Ascending aorta (tissue), 2 donors: ENCODE results near the gene ISYNA1. TPM values are rescaled to one million over a fixed set of nuclear protein-coding genes. Genes with fewer than 3 reads are reported as not detected.

ENCODE experiments used
- DNase-seq, 2 donors: peaks; one replicate each; pipeline ENCODE4 v3.0.0-alpha.2; 2019; ENCODE audit warnings: low spot score in 2 of 2
- H3K27ac ChIP-seq, 2 donors: fragments of 200-600 bp; sonication (generic); one replicate each; pipeline ENCODE4 v1.5.1; 2016 to 2017; ENCODE audit warnings: mild to moderate bottlenecking in 1 of 2
- H3K27me3 ChIP-seq: fragments of 200-600 bp; sonication (generic); one replicate; pipeline ENCODE4 v1.5.1; 2017
- H3K36me3 ChIP-seq, 2 donors: fragments of 200-600 bp; sonication (generic); one replicate each; pipeline ENCODE4 v1.5.1; 2016
- H3K4me1 ChIP-seq, 2 donors: fragments of 200-600 bp; sonication (generic); one replicate each; pipeline ENCODE4 v1.5.1; 2016 to 2017; ENCODE audit warnings: mild to moderate bottlenecking in 1 of 2
- H3K4me3 ChIP-seq, 2 donors: fragments of 200-600 bp; sonication (generic); one replicate each; pipeline ENCODE4 v1.5.1; 2016 to 2017; ENCODE audit warnings: mild to moderate bottlenecking in 1 of 2
- H3K9me3 ChIP-seq, 2 donors: fragments of 200-600 bp; sonication (generic); one replicate each; pipeline ENCODE4 v1.5.1; 2016
- intact Hi-C: fragments of 100-400 bp; cut with DNase I; formaldehyde crosslinking; loops from one replicate; pipeline ENCODE4 v1.15.1; 2023
- total RNA-seq: library from RNA; depleted of rRNA; stranded (reverse); fragments of >200 nt; gene quantifications from one replicate; pipeline ENCODE4 v1.1.0, GENCODE V29; 2016
- TF ChIP-seq, protein P1 (sequence below), 3 experiments: fragments of 200-600 bp in 2 of 3; fragments of 450-650 bp in 1 of 3; sonication (generic) in 2 of 3; IDR thresholded peaks; one replicate each; pipeline ENCODE4 v1.5.1; 2016 to 2019; ENCODE audit warnings: antibody characterized with exemption in 3 of 3, mild to moderate bottlenecking in 1 of 3, moderate library complexity in 1 of 3

The ISYNA1 gene
- total RNA-seq, 1 donor from 2014 or later, result 93.1 TPM

DNA sequence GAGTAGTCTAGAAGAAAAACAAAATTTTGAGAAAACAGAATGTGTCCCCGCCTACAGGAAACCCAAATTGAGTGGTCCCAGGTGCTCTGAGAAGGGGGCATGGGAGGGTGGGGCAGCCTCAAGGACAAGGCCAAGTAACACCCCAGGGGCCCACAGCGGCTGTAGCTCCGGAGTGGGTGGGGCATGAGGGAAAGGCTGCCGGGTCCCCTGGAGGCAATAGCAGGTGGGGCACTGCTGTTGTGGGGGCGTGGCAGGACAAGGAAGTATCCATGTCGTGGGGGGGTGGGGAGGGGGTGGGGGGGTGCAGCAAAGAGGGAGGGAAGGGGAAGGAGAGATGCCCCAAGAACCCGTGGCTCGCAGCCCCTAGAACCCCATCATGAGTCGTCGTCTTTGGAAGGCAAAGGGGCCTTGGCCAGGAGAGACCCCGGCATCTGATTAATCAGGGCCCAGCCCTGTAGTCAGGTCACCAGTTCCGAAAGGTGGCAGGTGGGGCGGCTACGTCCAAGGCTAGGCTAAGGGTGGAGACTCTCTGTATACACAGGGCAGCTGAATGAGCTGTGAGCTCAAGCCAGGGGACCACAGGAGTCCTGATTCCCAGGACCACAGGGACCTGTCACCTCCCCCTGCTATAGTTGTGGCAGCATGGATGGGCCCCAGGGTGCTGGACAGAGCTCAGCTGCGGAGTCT is 7.5 kb upstream of the ISYNA1 start:
- intact Hi-C loops, result no loop called here
- Histone ChIP-seq H3K4me1 (no peaks in the 10 kb centered on the region), H3K27me3 (no peaks in the 10 kb centered on the region), H3K27ac (no peak overlapping the region), H3K9me3 (no peaks in the 10 kb centered on the region), H3K36me3 (peaks cover 61 to 73% of the 10 kb centered on the region in 2 donors), H3K4me3 (no peak overlapping the region)
- no peak for DNase-seq
- TF ChIP-seq, protein P1, sequence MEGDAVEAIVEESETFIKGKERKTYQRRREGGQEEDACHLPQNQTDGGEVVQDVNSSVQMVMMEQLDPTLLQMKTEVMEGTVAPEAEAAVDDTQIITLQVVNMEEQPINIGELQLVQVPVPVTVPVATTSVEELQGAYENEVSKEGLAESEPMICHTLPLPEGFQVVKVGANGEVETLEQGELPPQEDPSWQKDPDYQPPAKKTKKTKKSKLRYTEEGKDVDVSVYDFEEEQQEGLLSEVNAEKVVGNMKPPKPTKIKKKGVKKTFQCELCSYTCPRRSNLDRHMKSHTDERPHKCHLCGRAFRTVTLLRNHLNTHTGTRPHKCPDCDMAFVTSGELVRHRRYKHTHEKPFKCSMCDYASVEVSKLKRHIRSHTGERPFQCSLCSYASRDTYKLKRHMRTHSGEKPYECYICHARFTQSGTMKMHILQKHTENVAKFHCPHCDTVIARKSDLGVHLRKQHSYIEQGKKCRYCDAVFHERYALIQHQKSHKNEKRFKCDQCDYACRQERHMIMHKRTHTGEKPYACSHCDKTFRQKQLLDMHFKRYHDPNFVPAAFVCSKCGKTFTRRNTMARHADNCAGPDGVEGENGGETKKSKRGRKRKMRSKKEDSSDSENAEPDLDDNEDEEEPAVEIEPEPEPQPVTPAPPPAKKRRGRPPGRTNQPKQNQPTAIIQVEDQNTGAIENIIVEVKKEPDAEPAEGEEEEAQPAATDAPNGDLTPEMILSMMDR (IDR thresholded peaks at IDR 0.05), result no peak

GRCh38 chr19:18444513-18444912 is 6.6 kb upstream of the ISYNA1 start:
- Histone ChIP-seq H3K4me1 (no peaks in the 10 kb centered on the region), H3K36me3 (peaks cover 52 to 64% of the 10 kb centered on the region in 2 donors), H3K27ac (no peak overlapping the region), H3K27me3 (no peaks in the 10 kb centered on the region), H3K4me3 (no peak overlapping the region), H3K9me3 (no peaks in the 10 kb centered on the region)
- TF ChIP-seq, protein P1 (IDR thresholded peaks at IDR 0.05), result no peak
- no peak for DNase-seq
- intact Hi-C loops, result no loop called here

DNA sequence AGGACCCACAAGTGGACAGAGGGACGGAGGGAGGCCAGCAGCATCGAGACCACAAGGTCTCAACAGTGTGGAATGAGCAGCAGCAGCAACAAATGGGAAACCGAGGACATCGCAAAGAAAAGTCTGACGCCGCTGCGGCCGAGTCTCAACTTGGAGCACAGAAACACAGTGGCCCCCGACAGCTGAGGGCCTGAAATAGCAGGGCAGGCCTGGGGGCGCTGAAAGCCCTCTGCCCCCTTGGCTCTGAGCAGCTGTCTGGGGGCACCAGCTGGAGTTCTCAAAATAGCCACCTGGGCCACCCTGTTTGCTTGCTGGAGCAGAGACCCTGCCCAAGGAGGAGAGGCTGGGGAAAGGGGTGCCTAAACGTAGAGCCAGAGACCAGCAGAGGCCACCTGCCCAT is 5.9 kb upstream of the ISYNA1 start:
- intact Hi-C loops, result no loop called here
- H3K36me3 ChIP-seq, result peaks cover 45 to 58% of the 10 kb centered on the region in 2 donors

DNA sequence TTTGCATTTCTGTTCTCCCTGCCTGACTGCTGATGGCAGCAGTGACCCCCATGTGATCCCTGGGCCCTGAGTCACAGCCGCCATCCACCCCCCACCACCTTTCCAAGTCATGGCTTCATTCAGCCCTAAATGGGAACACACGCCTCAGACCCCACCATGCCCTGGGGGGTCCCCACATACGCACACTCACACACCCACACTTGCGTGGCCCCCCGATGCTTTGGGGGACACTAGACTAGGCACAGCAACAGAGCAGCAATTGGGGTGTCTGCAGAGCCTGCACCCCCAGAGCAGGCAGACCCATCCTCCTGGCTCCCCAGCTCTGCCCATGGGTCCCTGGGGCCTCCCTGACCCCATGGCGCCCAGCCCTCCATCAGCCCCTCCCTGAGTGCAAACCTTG is 5.5 kb upstream of the ISYNA1 start:
- intact Hi-C loops, result no loop called here
- Histone ChIP-seq H3K4me3 (no peak overlapping the region), H3K27me3 (no peaks in the 10 kb centered on the region), H3K27ac (no peak overlapping the region), H3K4me1 (peaks cover 4 to 10% of the 10 kb centered on the region in 2 donors), H3K9me3 (no peaks in the 10 kb centered on the region), H3K36me3 (peaks cover 41 to 53% of the 10 kb centered on the region in 2 donors)
- TF ChIP-seq, protein P1 (IDR thresholded peaks at IDR 0.05), result no peak
- DNase-seq, result no peak

More for the DNA sequence above, 5.9 kb upstream of the ISYNA1 start:
- Histone ChIP-seq H3K27me3 (no peaks in the 10 kb centered on the region), H3K9me3 (no peaks in the 10 kb centered on the region), H3K4me3 (no peak overlapping the region), H3K27ac (no peak overlapping the region), H3K4me1 (peaks cover 3 to 5% of the 10 kb centered on the region in 2 donors)
- TF ChIP-seq, protein P1 (IDR thresholded peaks at IDR 0.05), result no peak
- DNase-seq, result no peak

- H3K36me3 ChIP-seq, result peaks cover 38 to 49% of the 10 kb centered on the region in 2 donors
- H3K27ac ChIP-seq, result no peak overlapping the region
Measured at GRCh38 chr19:18442941-18443340, 5.0 kb upstream of the ISYNA1 start.

More at GRCh38 chr19:18442941-18443340, 5.0 kb upstream of the ISYNA1 start:
- H3K27me3 ChIP-seq, result no peaks in the 10 kb centered on the region
- H3K9me3 ChIP-seq, result no peaks in the 10 kb centered on the region
- H3K4me3 ChIP-seq, result no peak overlapping the region
- TF ChIP-seq, protein P1 (IDR thresholded peaks at IDR 0.05), result no peak
- DNase-seq, result no peak
- peaks cover 7 to 14% of the 10 kb centered on the region in 2 donors for H3K4me1 ChIP-seq
- intact Hi-C loops, result no loop called here
